Measurements from ENCODE around the gene NPTX2. TPM values are rescaled to one million over a fixed set of nuclear protein-coding genes. Genes with fewer than 3 reads are reported as not detected.

The NPTX2 gene
- total RNA-seq, 1 experiment from 2014 or later: 40.5 TPM

DNA sequence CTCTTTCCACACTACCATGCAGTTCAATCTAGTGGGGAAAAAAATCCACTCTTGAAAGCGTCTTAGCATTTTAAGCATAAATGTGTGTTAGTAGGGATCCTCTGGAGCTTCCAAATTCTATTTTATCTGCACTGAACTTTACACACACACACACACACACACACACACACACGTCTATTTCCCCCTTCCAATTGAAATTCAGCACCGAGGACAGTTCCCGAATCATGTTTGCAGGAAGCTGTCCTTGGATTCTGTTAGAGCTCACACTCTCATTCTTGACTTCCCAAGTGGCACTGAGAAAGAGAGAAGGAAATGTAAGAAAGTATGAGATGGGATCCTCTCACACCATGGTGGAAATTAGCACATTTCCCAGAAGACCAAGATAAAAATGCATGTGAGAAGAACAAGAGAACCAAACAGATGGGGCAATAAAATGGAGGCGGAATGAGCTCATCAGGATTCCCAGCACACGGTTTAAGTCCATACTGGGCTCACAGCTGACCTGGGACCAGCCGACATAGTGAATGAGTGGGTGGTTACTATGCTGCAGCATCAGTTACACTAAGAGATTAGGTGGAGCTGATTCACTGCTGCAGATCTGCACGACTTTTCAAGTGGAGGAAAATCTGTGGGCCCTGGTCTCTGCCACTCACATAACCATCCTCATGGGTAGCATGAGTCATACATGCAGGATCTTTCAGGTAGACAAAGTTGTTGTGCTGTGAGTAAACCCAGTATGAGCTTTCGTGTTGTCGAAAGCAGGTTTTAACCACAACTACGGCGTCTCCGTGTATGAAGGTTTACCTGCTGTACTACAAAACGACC, 3.3 kb upstream of the NPTX2 start:
- DNase-seq (ENCODE audit: low read depth): peak; percentile 59
- in situ Hi-C loops (cut with HindIII; ENCODE audit: low pct_unique_long_range_greater_than_20kb, low sequenced_read_pairs): no loop called here

- peak; percentile 22 for DNase-seq (ENCODE audit: low read depth)
- in situ Hi-C loops (cut with HindIII; ENCODE audit: low pct_unique_long_range_greater_than_20kb, low sequenced_read_pairs): no loop called here
These were observed 569 bp upstream of the NPTX2 start for GRCh38 chr7:98616381-98617050.

DNA sequence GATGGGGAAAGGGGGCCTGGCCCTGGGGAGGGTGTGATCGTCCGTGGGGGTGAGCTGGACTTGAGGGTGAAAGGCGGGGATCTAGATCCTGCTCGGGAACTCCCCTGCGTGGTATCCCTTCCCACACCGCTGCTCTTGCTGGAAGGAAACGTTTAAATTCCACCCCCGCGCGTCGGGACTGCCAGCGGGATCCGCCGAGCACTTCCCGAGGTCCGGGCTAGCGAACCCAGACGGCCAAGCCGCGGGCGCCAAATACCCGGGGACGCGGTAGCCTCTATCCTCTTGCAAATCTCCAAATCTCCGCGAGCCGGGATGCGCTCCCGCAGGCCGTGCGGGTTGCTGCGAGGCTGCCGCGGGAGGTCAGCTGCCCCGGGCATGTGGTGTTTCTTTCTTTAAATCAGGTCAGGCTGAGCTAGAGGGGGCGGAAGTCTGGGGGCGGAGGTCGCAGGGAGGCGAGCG, 904 bp downstream of the NPTX2 start:
- no peak for DNase-seq (ENCODE audit: low read depth)
- in situ Hi-C loops (cut with HindIII; ENCODE audit: low pct_unique_long_range_greater_than_20kb, low sequenced_read_pairs): no loop called here

DNA sequence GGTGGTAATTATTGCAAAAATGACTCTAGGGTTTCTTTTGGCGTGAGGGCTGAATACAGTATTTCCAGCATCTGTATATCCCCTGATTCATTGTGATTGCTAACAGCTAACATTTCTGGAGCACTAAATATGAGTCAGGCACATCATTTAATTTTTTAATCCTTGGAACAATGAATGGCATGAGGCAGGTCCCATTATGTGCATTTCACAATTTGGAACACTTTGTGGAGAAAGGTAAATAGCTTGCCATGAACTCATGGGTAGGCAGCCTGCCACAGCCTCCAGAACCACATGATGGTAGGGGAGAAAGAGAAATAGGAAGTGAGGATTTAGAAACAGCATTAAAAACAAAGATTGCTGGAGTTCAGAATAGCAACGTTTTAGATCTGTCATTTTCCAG, 1.7 kb downstream of the NPTX2 start:
- DNase-seq (ENCODE audit: low read depth): no peak
- in situ Hi-C loops (cut with HindIII; ENCODE audit: low pct_unique_long_range_greater_than_20kb, low sequenced_read_pairs): no loop called here

- in situ Hi-C loops (cut with HindIII; ENCODE audit: low pct_unique_long_range_greater_than_20kb, low sequenced_read_pairs): no loop called here
- no peak for DNase-seq (ENCODE audit: low read depth)
These were observed 2.6 kb downstream of the NPTX2 start for GRCh38 chr7:98619450-98620321.

- no peak for DNase-seq (ENCODE audit: low read depth)
- in situ Hi-C loops (cut with HindIII; ENCODE audit: low pct_unique_long_range_greater_than_20kb, low sequenced_read_pairs): no loop called here
These were observed 4.7 kb downstream of the NPTX2 start for GRCh38 chr7:98621573-98622482.

- in situ Hi-C loops (cut with HindIII; ENCODE audit: low pct_unique_long_range_greater_than_20kb, low sequenced_read_pairs): no loop called here
- no peak for DNase-seq (ENCODE audit: low read depth)
These were observed 5.8 kb downstream of the NPTX2 start for GRCh38 chr7:98622926-98623325.

DNA sequence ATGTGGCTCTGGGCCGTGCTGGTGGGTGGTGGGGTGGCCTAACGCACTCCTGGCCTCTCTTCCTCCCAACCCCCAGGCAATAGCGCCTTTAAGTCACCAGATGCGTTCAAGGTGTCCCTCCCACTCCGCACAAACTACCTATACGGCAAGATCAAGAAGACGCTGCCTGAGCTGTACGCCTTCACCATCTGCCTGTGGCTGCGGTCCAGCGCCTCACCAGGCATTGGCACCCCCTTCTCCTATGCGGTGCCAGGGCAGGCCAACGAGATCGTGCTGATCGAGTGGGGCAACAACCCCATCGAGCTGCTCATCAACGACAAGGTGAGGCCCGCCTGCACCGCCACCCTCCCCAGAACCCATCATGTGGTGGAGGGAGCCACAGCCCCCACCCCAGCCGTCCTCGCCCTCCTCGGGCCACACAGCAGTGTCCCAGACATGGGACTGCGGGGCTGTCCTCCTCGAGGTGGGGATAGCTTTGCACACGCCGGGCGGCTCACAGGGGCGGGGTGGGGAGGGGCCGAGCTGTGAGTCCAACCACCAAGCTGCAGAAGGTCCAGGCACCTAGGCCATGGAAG, 7.8 kb downstream of the NPTX2 start:
- DNase-seq (ENCODE audit: low read depth): no peak
- in situ Hi-C loops (cut with HindIII; ENCODE audit: low pct_unique_long_range_greater_than_20kb, low sequenced_read_pairs): no loop called here

DNA sequence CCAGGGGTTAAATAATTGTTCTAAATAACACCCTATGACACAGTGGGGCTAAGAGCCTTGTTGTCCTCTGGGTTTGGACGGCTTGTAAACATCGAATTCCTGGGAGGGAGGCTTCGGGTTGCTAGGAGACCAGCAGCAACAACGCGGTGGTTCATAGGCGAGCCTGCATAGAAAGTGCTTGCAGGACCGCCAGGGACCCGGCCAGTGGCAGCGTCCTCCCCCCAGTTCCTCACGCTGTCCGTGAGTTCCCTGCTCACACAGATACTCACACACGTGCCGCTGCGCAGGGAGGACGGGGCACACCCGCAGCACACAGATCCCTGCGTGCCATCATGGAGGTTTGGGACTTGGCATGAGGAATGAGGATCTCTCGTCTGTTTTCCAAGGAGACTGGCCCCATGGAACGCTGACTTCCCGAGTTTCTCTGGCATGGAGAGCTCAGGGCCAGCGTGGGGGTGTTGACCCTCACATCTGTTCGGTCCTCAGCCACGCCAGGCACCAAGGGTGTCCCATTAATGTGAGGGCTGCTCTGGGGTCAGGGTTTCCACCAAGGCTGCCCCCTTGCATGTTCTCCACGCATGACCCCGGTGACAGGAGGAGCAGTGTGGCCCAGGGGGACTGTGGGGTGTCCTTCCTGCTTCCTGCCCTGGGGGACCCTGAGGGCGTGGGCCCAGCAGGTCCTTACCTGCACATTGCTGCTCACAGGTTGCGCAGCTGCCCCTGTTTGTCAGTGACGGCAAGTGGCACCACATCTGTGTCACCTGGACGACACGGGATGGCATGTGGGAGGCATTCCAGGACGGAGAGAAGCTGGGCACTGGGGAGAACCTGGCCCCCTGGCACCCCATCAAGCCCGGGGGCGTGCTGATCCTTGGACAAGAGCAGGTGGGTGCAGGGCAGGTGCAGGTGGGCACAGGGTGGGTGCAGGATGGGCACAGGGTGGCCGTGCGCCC, 9.7 kb downstream of the NPTX2 start:
- in situ Hi-C loops (cut with HindIII; ENCODE audit: low pct_unique_long_range_greater_than_20kb, low sequenced_read_pairs): no loop called here
- no peak for DNase-seq (ENCODE audit: low read depth)

GRCh38 chr7:98627413-98627790, 10.3 kb downstream of the NPTX2 start:
- in situ Hi-C loops (cut with HindIII; ENCODE audit: low pct_unique_long_range_greater_than_20kb, low sequenced_read_pairs): no loop called here

DNA sequence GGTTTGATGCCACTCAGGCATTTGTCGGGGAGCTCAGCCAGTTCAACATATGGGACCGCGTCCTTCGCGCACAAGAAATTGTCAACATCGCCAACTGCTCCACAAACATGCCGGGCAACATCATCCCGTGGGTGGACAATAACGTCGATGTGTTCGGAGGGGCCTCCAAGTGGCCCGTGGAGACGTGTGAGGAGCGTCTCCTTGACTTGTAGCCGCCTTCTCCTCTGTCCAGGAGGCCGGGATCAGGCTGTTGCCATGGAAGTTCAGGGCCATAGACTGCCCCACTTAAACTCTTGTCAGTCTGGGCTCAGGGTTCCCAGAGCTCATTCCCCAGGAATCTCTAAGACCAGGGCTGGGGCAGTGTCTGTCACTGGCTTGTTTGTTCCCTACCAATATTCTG, 11.3 kb downstream of the NPTX2 start:
- no peak for DNase-seq (ENCODE audit: low read depth)
- in situ Hi-C loops (cut with HindIII; ENCODE audit: low pct_unique_long_range_greater_than_20kb, low sequenced_read_pairs): no loop called here

More at GRCh38 chr7:98627413-98627790, 10.3 kb downstream of the NPTX2 start:
- no peak for DNase-seq (ENCODE audit: low read depth)

GRCh38 chr7:98629001-98629431, 11.9 kb downstream of the NPTX2 start:
- in situ Hi-C loops (cut with HindIII; ENCODE audit: low pct_unique_long_range_greater_than_20kb, low sequenced_read_pairs): no loop called here

DNA sequence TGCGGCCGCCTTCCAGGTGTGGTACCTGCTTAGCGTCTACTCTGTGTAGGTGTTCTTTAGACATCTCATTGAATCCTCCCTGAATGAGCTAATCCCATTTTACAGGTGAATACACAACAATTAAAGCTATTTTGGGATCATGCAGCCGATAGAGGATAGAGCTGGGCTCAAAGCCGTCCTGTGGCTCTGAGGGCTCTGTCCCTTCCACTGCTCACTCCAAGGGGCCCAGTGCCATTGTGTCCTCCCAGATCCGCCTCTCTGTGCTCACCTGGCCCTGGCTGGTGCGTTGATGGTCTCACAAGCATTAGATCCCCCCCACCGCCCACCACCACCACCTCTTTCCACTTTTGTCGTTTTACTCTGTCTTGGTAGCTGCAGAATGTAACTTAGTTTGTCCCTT, 13.1 kb downstream of the NPTX2 start:
- no peak for DNase-seq (ENCODE audit: low read depth)
- in situ Hi-C loops (cut with HindIII; ENCODE audit: low pct_unique_long_range_greater_than_20kb, low sequenced_read_pairs): no loop called here

More at GRCh38 chr7:98629001-98629431, 11.9 kb downstream of the NPTX2 start:
- no peak for DNase-seq (ENCODE audit: low read depth)

DNA sequence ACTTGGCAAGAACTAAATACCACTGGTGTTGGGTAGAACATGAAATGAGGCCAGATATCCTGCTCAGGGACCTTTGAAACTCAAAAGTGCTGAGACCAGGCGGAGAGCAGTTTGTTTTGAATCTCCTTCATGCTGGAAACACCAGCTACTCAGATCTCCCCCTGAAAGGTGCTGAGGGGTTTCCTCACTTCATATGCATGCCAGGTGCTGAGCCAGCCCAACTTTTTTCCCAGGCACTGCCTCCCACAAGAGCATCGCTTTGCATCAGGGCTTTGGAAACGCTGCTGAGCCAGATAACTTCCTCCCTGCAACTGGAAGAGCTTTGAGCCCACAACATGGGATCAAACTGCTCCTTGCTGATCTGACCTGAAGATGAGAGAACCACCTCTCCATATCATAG, 13.7 kb downstream of the NPTX2 start:
- in situ Hi-C loops (cut with HindIII; ENCODE audit: low pct_unique_long_range_greater_than_20kb, low sequenced_read_pairs): no loop called here
- no peak for DNase-seq (ENCODE audit: low read depth)

DNA sequence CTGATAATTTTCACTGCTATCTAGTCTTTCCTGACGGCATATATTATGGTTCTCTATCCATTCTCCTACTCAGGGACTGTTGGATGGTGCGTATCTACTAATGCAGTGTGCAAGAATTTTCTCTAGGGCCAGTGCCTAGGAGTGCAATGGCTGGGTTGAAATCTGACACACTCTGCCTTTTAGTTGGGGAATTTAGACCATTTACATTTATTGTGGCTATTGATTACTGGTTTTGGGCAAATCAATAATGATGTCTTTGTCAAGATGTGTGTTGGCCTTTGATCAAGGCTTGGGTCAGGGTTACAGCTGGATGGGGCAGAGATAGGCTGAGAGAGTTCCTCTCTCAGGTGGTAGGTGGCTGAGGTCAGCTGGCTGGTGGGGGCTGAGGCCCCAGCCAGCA, 21.8 kb downstream of the NPTX2 start:
- in situ Hi-C loops (cut with HindIII; ENCODE audit: low pct_unique_long_range_greater_than_20kb, low sequenced_read_pairs): no loop called here

DNA sequence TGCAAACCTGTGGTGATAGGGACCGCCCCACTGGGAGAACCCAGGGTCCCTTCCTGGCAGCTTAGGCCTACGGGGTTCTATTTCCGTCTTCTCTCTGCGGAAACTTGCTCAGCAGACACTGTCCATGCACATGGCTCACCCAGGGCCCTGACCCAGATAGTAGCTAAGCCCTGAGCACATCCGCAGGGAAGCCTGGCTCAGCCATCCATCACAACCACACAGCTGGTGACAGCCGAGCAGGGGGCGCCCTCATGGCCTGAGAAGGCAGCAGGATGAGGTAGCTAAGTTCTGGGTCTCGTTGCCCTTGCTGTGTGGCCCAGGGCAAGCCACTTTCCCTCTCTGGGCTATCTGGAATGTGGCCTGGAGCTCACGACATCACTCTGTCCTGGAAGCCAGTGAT, 23.3 kb downstream of the NPTX2 start:
- DNase-seq (ENCODE audit: low read depth): no peak
- in situ Hi-C loops (cut with HindIII; ENCODE audit: low pct_unique_long_range_greater_than_20kb, low sequenced_read_pairs): no loop called here

More for the DNA sequence above, 21.8 kb downstream of the NPTX2 start:
- no peak for DNase-seq (ENCODE audit: low read depth)
